Panc1 (cell line): ENCODE data around the gene HDAC7. TPM values are rescaled to one million over a fixed set of nuclear protein-coding genes. Genes with fewer than 3 reads are reported as not detected.

Experiments
- ATAC-seq: fragments of 200-7000 bp; cut with Tn5 transposase; 2 replicates; pipeline ENCODE4 v1.9.1; 2020; ENCODE audit warnings: mild to moderate bottlenecking, moderate library complexity
- BruUV-seq: library from RNA; stranded (reverse); fragments of 400-500 nt; replicated peaks from 2 replicates; lab custom pipeline; 2021; lab: Mats Ljungman, UMichigan
- CTCF ChIA-PET: fragments of 300-600 bp; sonication (Branson Sonifier 250); formaldehyde crosslinking; loops from one replicate; lab custom pipeline; 2022; ENCODE audit warnings: antibody characterized with exemption; lab: Charles Lee
- POLR2A ChIA-PET: fragments of 300-600 bp; sonication (Branson Sonifier 250); formaldehyde crosslinking; loops from one replicate; lab custom pipeline; 2022; ENCODE audit warnings: antibody characterized with exemption; lab: Charles Lee
- DNase-seq: peaks from one replicate; pipeline ENCODE4 v3.0.0-alpha.2; 2010; ENCODE audit warnings: low read depth, low spot score
- H3K27ac ChIP-seq: 2 replicates; pipeline ENCODE4 v1.5.1; 2011; ENCODE audit warnings: mild to moderate bottlenecking, low read length, inconsistent platforms
- H3K27me3 ChIP-seq: fragments of 200-500 bp; sonication (Bioruptor generic); 2 replicates; pipeline ENCODE4 v1.6.0; 2014; ENCODE audit warnings: low read length, inconsistent platforms; ENCODE audit not compliant: control insufficient read depth, insufficient read depth
- H3K36me3 ChIP-seq: fragments of 200-500 bp; sonication (Bioruptor generic); 2 replicates; pipeline ENCODE4 v1.5.1; 2014; ENCODE audit warnings: inconsistent platforms, mild to moderate bottlenecking, low read length, moderate library complexity; ENCODE audit not compliant: control insufficient read depth, insufficient read depth
- H3K4me1 ChIP-seq: 2 replicates; pipeline ENCODE4 v1.5.1; 2011; ENCODE audit warnings: inconsistent platforms, mild to moderate bottlenecking, low read length, moderate library complexity; ENCODE audit not compliant: control insufficient read depth, insufficient read depth
- H3K4me3 ChIP-seq, 2 experiments: 2 replicates each; pipeline ENCODE4 v1.5.1; 2011 to 2012; ENCODE audit warnings: low read depth in 2 of 2, low read length in 2 of 2, mild to moderate bottlenecking in 2 of 2, inconsistent platforms in 1 of 2, moderate library complexity in 1 of 2
- H3K9me3 ChIP-seq: fragments of 200-500 bp; sonication (Bioruptor generic); 2 replicates; pipeline ENCODE4 v1.5.1; 2014; ENCODE audit warnings: low read depth, mild to moderate bottlenecking, inconsistent platforms, low read length, moderate library complexity; ENCODE audit not compliant: control insufficient read depth, insufficient read depth
- POLR2AphosphoS5 ChIP-seq: IDR thresholded peaks from 2 replicates; pipeline ENCODE4 v1.6.1; 2012; ENCODE audit warnings: mild to moderate bottlenecking, low read depth, low read length, moderate library complexity
- SIN3A ChIP-seq: IDR thresholded peaks from 2 replicates; pipeline ENCODE4 v1.6.1; 2012; ENCODE audit warnings: low read depth, mild to moderate bottlenecking, low read length, moderate library complexity, borderline replicate concordance; ENCODE audit not compliant: insufficient read depth
- TCF7L2 ChIP-seq: IDR thresholded peaks from 2 replicates; pipeline ENCODE4 v1.6.1; 2011; ENCODE audit warnings: mild to moderate bottlenecking, low read depth, low read length, inconsistent platforms
- in situ Hi-C: cut with HindIII; loops from 2 replicates; pipeline ENCODE4 v1.10.0; 2016; ENCODE audit warnings: low sequenced_read_pairs, low pct_unique_long_range_greater_than_20kb
- intact Hi-C: fragments of 100-400 bp; cut with micrococcal nuclease; formaldehyde crosslinking; loops from one replicate; pipeline ENCODE4 v1.10.0; 2022; ENCODE audit not compliant: unreplicated experiment
- total RNA-seq: library from RNA; stranded (reverse); gene quantifications from one replicate; pipeline ENCODE4 v1.2.1, GENCODE V29; 2021; ENCODE audit not compliant: unreplicated experiment
- TF ChIP-seq, protein P1 (sequence below), 2 experiments: IDR thresholded peaks; 2 replicates each; pipeline ENCODE4 v1.6.1; 2011 to 2012; ENCODE audit warnings: low read depth in 2 of 2, control low read depth in 1 of 2, low read length in 1 of 2, mild to moderate bottlenecking in 1 of 2, moderate library complexity in 1 of 2; ENCODE audit not compliant: insufficient read depth in 1 of 2
- TF ChIP-seq, protein P2 (sequence below): fragments of 450-650 bp; IDR thresholded peaks from 2 replicates; pipeline ENCODE4 v1.5.1; 2017; ENCODE audit warnings: mild to moderate bottlenecking

HDAC7 gene
- total RNA-seq, 1 experiment from 2014 or later, result 84.2 TPM

- Histone ChIP-seq H3K9me3 (no peaks in the 10 kb centered on the region), H3K27me3 (peaks cover 3% of the 10 kb centered on the region; the same call in 1 of the 2 replicates), H3K4me1 (no peaks in the 10 kb centered on the region), H3K27ac (no peak overlapping the region), H3K4me3 (no peak overlapping the region), H3K36me3 (no peaks in the 10 kb centered on the region)
- ChIA-PET POLR2A (no interaction called here), CTCF (interaction anchor here (0.6 to 0.8 kb wide), 2 partner anchors 33 to 44 kb away, joined by 4 to 5 read pairs; no protein-coding TSS in a partner anchor)
- intact Hi-C loops, result no loop called here
- in situ Hi-C loops, result no loop called here
- no peak for TF ChIP-seq SIN3A
- TF ChIP-seq, protein P1, sequence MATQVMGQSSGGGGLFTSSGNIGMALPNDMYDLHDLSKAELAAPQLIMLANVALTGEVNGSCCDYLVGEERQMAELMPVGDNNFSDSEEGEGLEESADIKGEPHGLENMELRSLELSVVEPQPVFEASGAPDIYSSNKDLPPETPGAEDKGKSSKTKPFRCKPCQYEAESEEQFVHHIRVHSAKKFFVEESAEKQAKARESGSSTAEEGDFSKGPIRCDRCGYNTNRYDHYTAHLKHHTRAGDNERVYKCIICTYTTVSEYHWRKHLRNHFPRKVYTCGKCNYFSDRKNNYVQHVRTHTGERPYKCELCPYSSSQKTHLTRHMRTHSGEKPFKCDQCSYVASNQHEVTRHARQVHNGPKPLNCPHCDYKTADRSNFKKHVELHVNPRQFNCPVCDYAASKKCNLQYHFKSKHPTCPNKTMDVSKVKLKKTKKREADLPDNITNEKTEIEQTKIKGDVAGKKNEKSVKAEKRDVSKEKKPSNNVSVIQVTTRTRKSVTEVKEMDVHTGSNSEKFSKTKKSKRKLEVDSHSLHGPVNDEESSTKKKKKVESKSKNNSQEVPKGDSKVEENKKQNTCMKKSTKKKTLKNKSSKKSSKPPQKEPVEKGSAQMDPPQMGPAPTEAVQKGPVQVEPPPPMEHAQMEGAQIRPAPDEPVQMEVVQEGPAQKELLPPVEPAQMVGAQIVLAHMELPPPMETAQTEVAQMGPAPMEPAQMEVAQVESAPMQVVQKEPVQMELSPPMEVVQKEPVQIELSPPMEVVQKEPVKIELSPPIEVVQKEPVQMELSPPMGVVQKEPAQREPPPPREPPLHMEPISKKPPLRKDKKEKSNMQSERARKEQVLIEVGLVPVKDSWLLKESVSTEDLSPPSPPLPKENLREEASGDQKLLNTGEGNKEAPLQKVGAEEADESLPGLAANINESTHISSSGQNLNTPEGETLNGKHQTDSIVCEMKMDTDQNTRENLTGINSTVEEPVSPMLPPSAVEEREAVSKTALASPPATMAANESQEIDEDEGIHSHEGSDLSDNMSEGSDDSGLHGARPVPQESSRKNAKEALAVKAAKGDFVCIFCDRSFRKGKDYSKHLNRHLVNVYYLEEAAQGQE (IDR thresholded peaks at IDR 0.05; ENCODE audit: insufficient read depth in 1 of 2, low read depth in 2 of 2, low read length in 1 of 2), result no peak
- no peak for TF ChIP-seq TCF7L2
- no peak for TF ChIP-seq POLR2AphosphoS5
- TF ChIP-seq, protein P2, sequence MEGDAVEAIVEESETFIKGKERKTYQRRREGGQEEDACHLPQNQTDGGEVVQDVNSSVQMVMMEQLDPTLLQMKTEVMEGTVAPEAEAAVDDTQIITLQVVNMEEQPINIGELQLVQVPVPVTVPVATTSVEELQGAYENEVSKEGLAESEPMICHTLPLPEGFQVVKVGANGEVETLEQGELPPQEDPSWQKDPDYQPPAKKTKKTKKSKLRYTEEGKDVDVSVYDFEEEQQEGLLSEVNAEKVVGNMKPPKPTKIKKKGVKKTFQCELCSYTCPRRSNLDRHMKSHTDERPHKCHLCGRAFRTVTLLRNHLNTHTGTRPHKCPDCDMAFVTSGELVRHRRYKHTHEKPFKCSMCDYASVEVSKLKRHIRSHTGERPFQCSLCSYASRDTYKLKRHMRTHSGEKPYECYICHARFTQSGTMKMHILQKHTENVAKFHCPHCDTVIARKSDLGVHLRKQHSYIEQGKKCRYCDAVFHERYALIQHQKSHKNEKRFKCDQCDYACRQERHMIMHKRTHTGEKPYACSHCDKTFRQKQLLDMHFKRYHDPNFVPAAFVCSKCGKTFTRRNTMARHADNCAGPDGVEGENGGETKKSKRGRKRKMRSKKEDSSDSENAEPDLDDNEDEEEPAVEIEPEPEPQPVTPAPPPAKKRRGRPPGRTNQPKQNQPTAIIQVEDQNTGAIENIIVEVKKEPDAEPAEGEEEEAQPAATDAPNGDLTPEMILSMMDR, result no peak
- ATAC-seq (no peak), DNase-seq (no peak)
- no TSS peak for BruUV-seq
These were observed 22.2 kb upstream of the HDAC7 start for GRCh38 chr12:47841910-47842309.

DNA sequence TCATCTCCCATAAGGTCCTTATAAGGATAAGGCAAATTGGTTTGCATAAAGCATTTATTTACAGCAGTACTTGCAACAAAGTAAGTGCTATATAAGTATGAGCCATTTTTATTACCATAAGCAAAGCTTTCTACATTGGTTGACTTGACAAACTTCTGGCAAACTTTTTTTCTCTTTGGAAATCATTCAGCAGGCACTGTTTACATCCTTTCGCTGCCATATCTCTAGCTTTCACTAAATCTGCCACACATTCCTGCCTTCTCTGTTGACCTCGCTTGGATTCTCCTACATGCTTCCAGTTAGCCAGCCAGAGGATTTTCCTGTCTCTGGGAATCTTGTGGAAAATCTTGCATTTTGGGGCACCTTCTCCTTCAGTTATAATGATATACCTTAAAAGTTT is 21.8 kb upstream of the HDAC7 start:
- DNase-seq (no peak), ATAC-seq (no peak)
- ChIA-PET CTCF (interaction anchor here (1.2 kb wide), 1 partner anchor 11 kb away, joined by 3 read pairs; no protein-coding TSS in a partner anchor), POLR2A (no interaction called here)
- TF ChIP-seq, protein P1 (IDR thresholded peaks at IDR 0.05; ENCODE audit: insufficient read depth in 1 of 2, low read depth in 2 of 2, low read length in 1 of 2), result no peak
- no peak for TF ChIP-seq POLR2AphosphoS5
- TF ChIP-seq TCF7L2, result no peak
- no peak for TF ChIP-seq SIN3A
- TF ChIP-seq, protein P2, result no peak
- H3K9me3 ChIP-seq, result no peaks in the 10 kb centered on the region
- no peaks in the 10 kb centered on the region for H3K4me1 ChIP-seq
- no peak overlapping the region for H3K4me3 ChIP-seq
- H3K27ac ChIP-seq, result no peak overlapping the region
- intact Hi-C loops, result no loop called here
- in situ Hi-C loops, result no loop called here
- BruUV-seq, result no TSS peak
- peaks cover 3% of the 10 kb centered on the region; the same call in 1 of the 2 replicates for H3K27me3 ChIP-seq
- no peaks in the 10 kb centered on the region for H3K36me3 ChIP-seq
